ENCODE data around the gene CHST8. TPM values are rescaled to one million over a fixed set of nuclear protein-coding genes. Genes with fewer than 3 reads are reported as not detected.

Gene CHST8
- total and polyA plus RNA-seq, 9 donors = 0.48 to 2.5 (median 1.0) TPM; not detected in 1

GRCh38 chr19:33811736-33812387 is 190.1 kb downstream of the CHST8 start:
- 73 to 78% (median 75%) methylated on average over 14 of the region's 14 CpGs for WGBS, 3 donors
- H3K27me3 ChIP-seq = no peaks in the 10 kb centered on the region
- H3K4me1 ChIP-seq (ENCODE audit: insufficient read depth) = peaks cover 3% of the 10 kb centered on the region
- H3K9me3 ChIP-seq = no peaks in the 10 kb centered on the region
- intact Hi-C loops (cut with DNase I) = no loop called here
- no peak for DNase-seq
- no peak overlapping the region for H3K4me3 ChIP-seq
- no peak overlapping the region for H3K27ac ChIP-seq
- H3K36me3 ChIP-seq = no peaks in the 10 kb centered on the region
- TF ChIP-seq CTCF (IDR thresholded peaks at IDR 0.05) (no peak), EP300 (IDR thresholded peaks at IDR 0.05) (no peak), POLR2A (IDR thresholded peaks at IDR 0.05) (no peak)

- WGBS, 3 donors = 74 to 82% (median 80%) methylated on average over 27 to 28 of the region's 28 CpGs
- intact Hi-C loops (cut with DNase I) = no loop called here
- no peak overlapping the region for H3K4me3 ChIP-seq
- TF ChIP-seq POLR2A (IDR thresholded peaks at IDR 0.05) (no peak), CTCF (IDR thresholded peaks at IDR 0.05) (no peak), EP300 (IDR thresholded peaks at IDR 0.05) (no peak)
- no peaks in the 10 kb centered on the region for H3K27me3 ChIP-seq
- no peak for DNase-seq
- H3K4me1 ChIP-seq (ENCODE audit: insufficient read depth) = peaks cover 3% of the 10 kb centered on the region
- no peaks in the 10 kb centered on the region for H3K9me3 ChIP-seq
- H3K36me3 ChIP-seq = no peaks in the 10 kb centered on the region
- no peak overlapping the region for H3K27ac ChIP-seq
Observed at GRCh38 chr19:33812388-33813330, 190.9 kb downstream of the CHST8 start.

GRCh38 chr19:33813391-33814101 is 191.8 kb downstream of the CHST8 start:
- TF ChIP-seq CTCF (IDR thresholded peaks at IDR 0.05) (no peak), EP300 (IDR thresholded peaks at IDR 0.05) (no peak), POLR2A (IDR thresholded peaks at IDR 0.05) (no peak)
- Histone ChIP-seq H3K4me1 (ENCODE audit: insufficient read depth) (peaks cover 3% of the 10 kb centered on the region), H3K27me3 (no peaks in the 10 kb centered on the region), H3K27ac (no peak overlapping the region), H3K9me3 (no peaks in the 10 kb centered on the region), H3K36me3 (no peaks in the 10 kb centered on the region), H3K4me3 (no peak overlapping the region)
- intact Hi-C loops (cut with DNase I) = no loop called here
- WGBS, 3 donors = 72 to 74% (median 74%) methylated on average over 16 of the region's 16 CpGs
- no peak for DNase-seq
